Sigmoid colon (tissue), 7 donors: ENCODE measurements around the gene CNTN5. TPM values are rescaled to one million over a fixed set of nuclear protein-coding genes. Genes with fewer than 3 reads are reported as not detected.
"Not testable (repeated sequence)": the region's sequence is repeated elsewhere in the genome, so short reads cannot be mapped to it uniquely, and the experiment has no call there.

Source experiments
- DNase-seq: peaks from one replicate; pipeline ENCODE4 v3.0.0-alpha.2; 2019
- H3K27ac ChIP-seq, 4 donors: fragments of 200-600 bp; sonication (generic); one replicate each; pipeline ENCODE4 v1.5.1; 2016 to 2019; ENCODE audit warnings: mild to moderate bottlenecking in 1 of 4
- H3K27me3 ChIP-seq, 3 donors: fragments of 200-600 bp; sonication (generic); one replicate each; pipeline ENCODE4 v1.5.1; 2019; ENCODE audit warnings: mild to moderate bottlenecking in 1 of 3
- H3K36me3 ChIP-seq, 4 donors: fragments of 200-600 bp; sonication (generic); one replicate each; pipeline ENCODE4 v1.5.1; 2016 to 2019
- H3K4me1 ChIP-seq, 4 donors: fragments of 200-600 bp; sonication (generic); one replicate each; pipeline ENCODE4 v1.5.1; 2017 to 2019
- H3K4me3 ChIP-seq, 4 donors: fragments of 200-600 bp; sonication (generic); one replicate each; pipeline ENCODE4 v1.5.1; 2017 to 2019; ENCODE audit warnings: mild to moderate bottlenecking in 2 of 4, moderate library complexity in 1 of 4
- H3K9me3 ChIP-seq, 4 donors: fragments of 200-600 bp in 3 of 4; sonication (generic) in 3 of 4; one replicate each; pipeline versions ENCODE4 v1.5.1 to v1.6.1; 2013 to 2019
- EP300 ChIP-seq, 4 donors: sonication (generic); formaldehyde crosslinking; IDR thresholded peaks; one replicate each; pipeline ENCODE4 v1.6.1; 2017; ENCODE audit warnings: antibody characterized with exemption in 4 of 4
- POLR2A ChIP-seq, 2 donors: fragments of 450-650 bp; IDR thresholded peaks; one replicate each; pipeline ENCODE4 v1.6.1; 2016; ENCODE audit warnings: antibody characterized with exemption in 2 of 2, mild to moderate bottlenecking in 2 of 2, moderate library complexity in 2 of 2
- POLR2AphosphoS5 ChIP-seq, 4 donors: sonication (generic); formaldehyde crosslinking; IDR thresholded peaks; one replicate each; pipeline ENCODE4 v1.6.1; 2017; ENCODE audit warnings: antibody characterized with exemption in 4 of 4
- WGBS, 2 donors: extraction: QIAGEN DNeasy Blood & Tissue Kit; methylation state at CpG; one replicate each; pipeline ENCODE4 v1.1.7; 2013; 5-methylcytosine and 5-hydroxymethylcytosine counted together
- intact Hi-C: fragments of 100-400 bp; cut with DNase I; formaldehyde crosslinking; loops from one replicate; pipeline ENCODE4 v1.15.1; 2023
- polyA plus RNA-seq, 3 donors: library from polyadenylated mRNA; stranded (reverse); fragments of 200-250 nt; gene quantifications; one replicate each; pipeline ENCODE4 v1.2.3, GENCODE V29; 2013
- total RNA-seq, 4 donors: library from RNA; depleted of rRNA; stranded (reverse); fragments of >200 nt; gene quantifications; one replicate each; pipeline ENCODE4 v1.1.0, GENCODE V29; 2016
- TF ChIP-seq, protein P1 (sequence below), 4 experiments: fragments of 450-650 bp in 3 of 4; fragments of 200-600 bp in 1 of 4; IDR thresholded peaks; one replicate each; pipeline ENCODE4 v1.5.1; 2016 to 2019; ENCODE audit warnings: antibody characterized with exemption in 4 of 4, mild to moderate bottlenecking in 3 of 4, moderate library complexity in 2 of 4
- donor health status: healthy with polysubstance abuse.
- donor health status: Bipolar disorder and iron deficiency.
- donor health status: healthy.

The CNTN5 gene
- total and polyA plus RNA-seq, 7 donors: 0.13 to 0.36 (median 0.16) TPM; not detected in 2

DNA sequence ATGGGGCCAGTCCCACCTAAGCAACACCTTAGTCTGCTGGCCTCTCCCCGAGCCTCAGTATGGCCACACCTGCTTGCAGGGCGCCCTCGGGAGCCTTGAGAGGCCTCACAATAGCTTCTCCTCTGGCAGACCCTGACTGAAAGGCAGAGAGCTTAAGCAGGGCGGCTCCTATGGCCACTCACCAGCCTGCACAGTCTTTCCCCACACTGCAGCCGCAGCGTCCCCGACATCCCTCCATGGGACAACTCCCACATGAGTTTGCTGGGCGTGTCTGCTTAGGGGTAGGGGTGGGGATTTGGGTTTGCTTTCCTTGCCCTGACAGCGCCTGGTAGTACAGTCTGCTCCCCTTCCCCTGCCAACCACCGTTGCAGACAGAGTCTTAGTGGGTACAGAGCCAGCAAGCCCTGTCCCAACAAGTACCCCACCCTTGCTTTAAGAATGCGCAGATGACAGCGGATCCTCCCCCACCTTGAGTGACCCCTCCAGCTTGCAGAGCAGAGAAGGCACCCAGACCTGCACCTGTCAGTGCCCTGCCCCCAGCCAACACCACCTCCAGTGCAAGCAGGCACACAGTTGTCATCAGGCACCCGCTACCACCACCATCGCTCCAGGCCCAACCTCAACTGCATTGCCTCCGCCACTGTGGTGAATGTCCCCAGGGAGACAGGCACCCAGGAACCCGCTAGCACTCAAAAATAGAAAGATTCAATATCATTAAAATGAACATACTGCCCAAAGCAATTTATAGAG lies 1252.5 kb downstream of the CNTN5 start:
- DNase-seq: no peak
- Histone ChIP-seq H3K4me3 (no peak overlapping the region), H3K27ac (no peak overlapping the region), H3K4me1 (no peaks in the 10 kb centered on the region), H3K36me3 (no peaks in the 10 kb centered on the region), H3K27me3 (no peaks in the 10 kb centered on the region), H3K9me3 (no peaks in the 10 kb centered on the region)
- TF ChIP-seq POLR2AphosphoS5 (IDR thresholded peaks at IDR 0.05) (no peak), POLR2A (IDR thresholded peaks at IDR 0.05) (no peak), EP300 (IDR thresholded peaks at IDR 0.05) (no peak)
- TF ChIP-seq, protein P1, sequence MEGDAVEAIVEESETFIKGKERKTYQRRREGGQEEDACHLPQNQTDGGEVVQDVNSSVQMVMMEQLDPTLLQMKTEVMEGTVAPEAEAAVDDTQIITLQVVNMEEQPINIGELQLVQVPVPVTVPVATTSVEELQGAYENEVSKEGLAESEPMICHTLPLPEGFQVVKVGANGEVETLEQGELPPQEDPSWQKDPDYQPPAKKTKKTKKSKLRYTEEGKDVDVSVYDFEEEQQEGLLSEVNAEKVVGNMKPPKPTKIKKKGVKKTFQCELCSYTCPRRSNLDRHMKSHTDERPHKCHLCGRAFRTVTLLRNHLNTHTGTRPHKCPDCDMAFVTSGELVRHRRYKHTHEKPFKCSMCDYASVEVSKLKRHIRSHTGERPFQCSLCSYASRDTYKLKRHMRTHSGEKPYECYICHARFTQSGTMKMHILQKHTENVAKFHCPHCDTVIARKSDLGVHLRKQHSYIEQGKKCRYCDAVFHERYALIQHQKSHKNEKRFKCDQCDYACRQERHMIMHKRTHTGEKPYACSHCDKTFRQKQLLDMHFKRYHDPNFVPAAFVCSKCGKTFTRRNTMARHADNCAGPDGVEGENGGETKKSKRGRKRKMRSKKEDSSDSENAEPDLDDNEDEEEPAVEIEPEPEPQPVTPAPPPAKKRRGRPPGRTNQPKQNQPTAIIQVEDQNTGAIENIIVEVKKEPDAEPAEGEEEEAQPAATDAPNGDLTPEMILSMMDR (IDR thresholded peaks at IDR 0.05): no peak
- intact Hi-C loops: no loop called here
- WGBS, 2 donors: 84 to 92% methylated on average over 16 of the region's 16 CpGs

DNA sequence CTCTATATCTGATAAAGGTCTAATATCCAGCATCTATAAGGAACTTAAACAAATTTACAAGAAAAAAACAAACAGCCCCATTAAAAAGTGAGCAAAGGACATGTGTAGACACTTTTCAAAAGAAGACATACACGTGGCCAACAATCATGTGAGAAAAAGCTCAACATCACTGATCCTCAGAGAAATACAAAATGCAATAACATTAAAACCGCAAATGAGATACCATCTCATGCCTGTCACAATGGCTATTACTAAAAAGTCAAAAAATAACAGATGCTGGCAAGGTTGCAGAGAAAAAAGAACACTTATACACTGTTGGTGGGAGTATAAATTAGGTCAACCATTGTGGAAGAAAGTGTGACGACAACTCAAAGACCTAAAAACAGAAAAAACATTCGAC lies 1253.7 kb downstream of the CNTN5 start:
- DNase-seq, H3K27ac ChIP-seq, H3K27me3 ChIP-seq, H3K9me3 ChIP-seq, H3K4me1 ChIP-seq, intact Hi-C loops, H3K4me3 ChIP-seq, H3K36me3 ChIP-seq: not testable (repeated sequence)
- 70 to 83% methylated on average over 4 of the region's 4 CpGs for WGBS, 2 donors

DNA sequence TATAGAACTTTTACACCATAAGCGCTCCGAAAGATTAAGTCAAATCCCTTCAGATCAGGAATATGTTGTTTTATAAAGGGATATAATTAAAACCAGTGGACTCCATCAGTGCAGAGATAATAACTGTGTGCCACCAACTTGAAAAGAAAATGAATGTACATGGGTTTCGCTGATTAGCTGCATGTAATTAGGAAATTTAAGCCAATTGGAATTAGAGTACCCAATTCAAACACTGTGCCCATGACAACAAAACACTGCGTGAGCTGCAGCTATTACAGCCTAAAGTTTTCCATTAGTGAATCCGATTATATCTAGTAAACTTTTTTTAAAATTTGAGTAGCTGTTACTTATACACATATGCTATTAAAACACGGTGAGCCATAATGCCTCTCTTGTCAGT lies 1274.0 kb downstream of the CNTN5 start:
- no peaks in the 10 kb centered on the region for H3K27me3 ChIP-seq
- intact Hi-C loops: no loop called here
- H3K4me1 ChIP-seq: no peaks in the 10 kb centered on the region
- 76 to 87% methylated on average over 6 of the region's 6 CpGs for WGBS, 2 donors
- H3K27ac ChIP-seq: no peak overlapping the region
- no peak overlapping the region for H3K4me3 ChIP-seq
- H3K36me3 ChIP-seq: no peaks in the 10 kb centered on the region
- no peaks in the 10 kb centered on the region for H3K9me3 ChIP-seq
- no peak for TF ChIP-seq POLR2A (IDR thresholded peaks at IDR 0.05)
- no peak for TF ChIP-seq EP300 (IDR thresholded peaks at IDR 0.05)
- TF ChIP-seq, protein P1 (IDR thresholded peaks at IDR 0.05): no peak
- no peak for TF ChIP-seq POLR2AphosphoS5 (IDR thresholded peaks at IDR 0.05)
- no peak for DNase-seq

DNA sequence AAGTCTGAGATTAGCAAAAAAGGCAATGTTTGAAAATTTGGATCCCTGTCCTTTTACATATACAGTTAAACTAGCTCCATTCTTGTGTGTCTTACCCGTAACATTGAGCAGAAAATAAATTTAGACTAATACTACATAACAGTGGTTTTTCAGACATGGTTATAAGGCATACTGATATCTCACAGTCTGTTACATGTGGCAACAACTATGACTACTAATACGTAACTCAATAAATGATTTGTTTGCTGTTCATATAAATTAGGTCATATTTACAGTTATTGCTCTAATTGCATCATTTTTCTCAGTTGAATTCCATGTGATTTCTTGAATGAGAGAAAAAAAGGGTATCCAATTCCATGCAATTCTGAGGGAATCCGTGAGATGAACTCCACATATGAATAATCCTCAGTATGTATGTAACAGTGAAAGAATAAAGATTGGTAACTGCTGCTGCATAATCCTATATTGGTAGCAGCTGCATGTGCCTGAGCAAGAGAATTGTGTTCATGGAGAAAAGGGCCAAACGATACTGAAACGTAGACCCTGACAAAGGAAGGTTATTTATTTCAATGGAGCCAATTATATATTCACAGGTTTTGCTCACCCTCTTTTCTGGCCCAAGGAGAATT lies 1275.4 kb downstream of the CNTN5 start:
- Histone ChIP-seq H3K4me3 (no peak overlapping the region), H3K9me3 (no peaks in the 10 kb centered on the region), H3K27ac (no peak overlapping the region), H3K27me3 (no peaks in the 10 kb centered on the region), H3K36me3 (no peaks in the 10 kb centered on the region), H3K4me1 (no peaks in the 10 kb centered on the region)
- DNase-seq: no peak
- TF ChIP-seq, protein P1 (IDR thresholded peaks at IDR 0.05): no peak
- no peak for TF ChIP-seq EP300 (IDR thresholded peaks at IDR 0.05)
- no peak for TF ChIP-seq POLR2AphosphoS5 (IDR thresholded peaks at IDR 0.05)
- TF ChIP-seq POLR2A (IDR thresholded peaks at IDR 0.05): no peak
- intact Hi-C loops: no loop called here
- WGBS, 2 donors: 76 to 81% methylated on average over 5 of the region's 5 CpGs

DNA sequence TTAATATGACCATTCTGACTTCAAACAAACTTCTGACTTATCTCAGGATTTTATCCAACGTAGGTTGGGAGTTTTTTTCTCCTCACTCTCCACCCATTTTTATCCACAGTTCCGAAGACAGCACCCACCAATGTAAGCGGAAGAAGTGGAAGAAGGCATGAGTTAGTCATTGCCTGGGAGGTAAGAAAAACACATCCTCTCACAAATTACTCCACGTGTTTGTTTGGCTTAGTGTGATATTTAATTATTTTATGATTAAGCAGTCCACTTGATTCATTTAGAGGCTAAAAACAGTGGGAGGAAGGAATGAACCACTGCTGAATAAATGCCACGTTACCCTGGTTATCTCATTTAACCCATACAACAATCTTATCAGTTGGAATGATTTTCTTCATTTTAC lies 1276.8 kb downstream of the CNTN5 start:
- Histone ChIP-seq H3K27ac (no peak overlapping the region), H3K27me3 (no peaks in the 10 kb centered on the region), H3K4me1 (no peaks in the 10 kb centered on the region), H3K4me3 (no peak overlapping the region), H3K36me3 (no peaks in the 10 kb centered on the region), H3K9me3 (no peaks in the 10 kb centered on the region)
- WGBS, 2 donors: 60 to 62% methylated on average over 5 of the region's 5 CpGs
- no peak for DNase-seq
- intact Hi-C loops: no loop called here
- TF ChIP-seq POLR2A (IDR thresholded peaks at IDR 0.05) (no peak), POLR2AphosphoS5 (IDR thresholded peaks at IDR 0.05) (no peak), EP300 (IDR thresholded peaks at IDR 0.05) (no peak)
- TF ChIP-seq, protein P1 (IDR thresholded peaks at IDR 0.05): no peak
